Nucleus accumbens (tissue), 56 donors: ENCODE data around the gene P3H3.

Experiments
- DNase-seq, 56 donors: peaks; one replicate each; lab custom pipeline; 2025; lab: John Stamatoyannopoulos, UW

The P3H3 gene

DNA sequence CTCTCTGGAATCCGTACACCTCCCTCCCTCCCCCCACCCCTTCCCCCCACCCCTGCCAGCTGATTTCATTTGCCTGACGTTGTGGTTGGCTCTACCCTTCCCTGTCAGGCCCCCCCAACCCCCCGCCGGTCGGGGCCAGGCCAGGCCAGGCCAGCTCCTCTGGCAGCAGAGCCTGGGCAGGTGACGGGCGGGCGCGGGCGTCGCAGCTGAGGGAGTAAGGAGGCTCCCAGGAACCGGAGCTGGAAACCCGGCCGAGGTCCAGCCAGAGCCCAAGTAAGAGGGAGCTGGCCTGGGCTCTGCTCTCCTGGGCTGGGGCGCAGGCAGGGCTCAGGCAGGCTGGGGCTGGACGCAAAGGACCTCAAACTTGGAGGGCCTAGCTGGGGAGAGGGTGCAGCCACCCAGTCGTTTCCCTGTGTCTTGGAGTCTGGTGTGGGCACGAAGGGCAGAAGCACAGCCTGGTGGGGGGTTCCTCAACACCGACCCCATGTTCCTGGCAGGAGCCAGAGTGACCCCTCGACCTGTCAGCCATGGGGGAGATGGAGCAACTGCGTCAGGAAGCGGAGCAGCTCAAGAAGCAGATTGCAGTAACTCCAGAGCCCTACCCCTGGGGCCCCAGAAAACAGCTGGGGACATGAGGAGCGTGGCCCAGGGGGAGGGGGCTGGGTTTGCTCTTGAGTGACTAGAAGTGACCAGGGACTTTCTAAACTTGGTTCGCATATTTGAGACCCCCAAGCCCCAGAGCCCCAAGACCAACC lies 12.7 kb downstream of the P3H3 start, which contains the start of gene GNB3:
Gene GNB3, plus strand, starts transcription at position 165 of the 755 bp plus-strand sequence. Its CDS starts 363 bp downstream, at position 528.
- no peak for DNase-seq

GRCh38 chr12:6842075-6842474 lies 13.9 kb downstream of the P3H3 start:
- DNase-seq, result no peak

DNA sequence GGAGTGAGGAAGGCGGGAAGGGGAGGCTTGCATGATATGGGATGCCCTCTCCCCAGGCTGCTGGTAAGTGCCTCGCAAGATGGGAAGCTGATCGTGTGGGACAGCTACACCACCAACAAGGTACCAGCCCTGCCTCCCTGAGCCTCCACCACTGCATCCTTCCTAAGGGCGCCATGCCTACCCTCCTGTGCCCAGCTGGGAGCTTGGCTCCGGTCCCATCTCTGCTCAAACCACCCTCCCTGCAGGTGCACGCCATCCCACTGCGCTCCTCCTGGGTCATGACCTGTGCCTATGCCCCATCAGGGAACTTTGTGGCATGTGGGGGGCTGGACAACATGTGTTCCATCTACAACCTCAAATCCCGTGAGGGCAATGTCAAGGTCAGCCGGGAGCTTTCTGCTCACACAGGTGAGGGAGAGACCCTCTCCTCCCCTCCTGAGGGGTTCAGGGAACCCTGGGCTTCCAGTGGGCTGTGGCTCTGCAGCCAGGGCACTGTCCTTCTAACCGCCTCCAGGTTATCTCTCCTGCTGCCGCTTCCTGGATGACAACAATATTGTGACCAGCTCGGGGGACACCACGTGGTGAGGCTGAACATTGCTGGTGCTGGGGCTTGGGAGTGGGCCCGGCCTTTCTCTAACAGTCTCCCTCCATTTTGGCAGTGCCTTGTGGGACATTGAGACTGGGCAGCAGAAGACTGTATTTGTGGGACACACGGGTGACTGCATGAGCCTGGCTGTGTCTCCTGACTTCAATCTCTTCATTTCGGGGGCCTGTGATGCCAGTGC lies 15.1 kb downstream of the P3H3 start:
- DNase-seq, result no peak

- no peak for DNase-seq
Observed at GRCh38 chr12:6845395-6845794, 17.2 kb downstream of the P3H3 start.

DNA sequence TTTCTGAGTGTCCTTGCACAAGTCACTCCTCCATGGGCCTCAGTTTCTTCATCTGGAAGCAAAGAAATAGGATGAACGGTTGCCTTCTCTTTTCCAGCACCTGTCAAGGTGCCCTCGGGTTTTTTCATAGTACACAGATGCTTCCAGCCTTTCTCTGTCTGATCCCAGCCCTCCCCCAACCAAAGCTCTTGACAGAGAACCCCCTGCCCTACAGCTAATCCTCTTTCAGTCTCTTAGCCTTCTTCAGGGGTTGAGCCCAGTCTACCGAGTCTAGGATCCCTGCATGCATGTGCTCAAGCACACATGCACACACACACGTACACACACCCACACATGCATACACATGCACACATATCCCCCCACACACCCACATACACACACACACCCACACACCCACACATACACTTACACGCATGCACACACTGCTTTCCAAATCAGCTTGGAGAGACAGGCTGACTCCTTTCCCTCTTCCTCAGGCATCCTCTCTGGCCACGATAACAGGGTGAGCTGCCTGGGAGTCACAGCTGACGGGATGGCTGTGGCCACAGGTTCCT lies 18.2 kb downstream of the P3H3 start:
- no peak for DNase-seq

- DNase-seq, result no peak
Observed at GRCh38 chr12:6847676-6848075, 19.5 kb downstream of the P3H3 start.

DNA sequence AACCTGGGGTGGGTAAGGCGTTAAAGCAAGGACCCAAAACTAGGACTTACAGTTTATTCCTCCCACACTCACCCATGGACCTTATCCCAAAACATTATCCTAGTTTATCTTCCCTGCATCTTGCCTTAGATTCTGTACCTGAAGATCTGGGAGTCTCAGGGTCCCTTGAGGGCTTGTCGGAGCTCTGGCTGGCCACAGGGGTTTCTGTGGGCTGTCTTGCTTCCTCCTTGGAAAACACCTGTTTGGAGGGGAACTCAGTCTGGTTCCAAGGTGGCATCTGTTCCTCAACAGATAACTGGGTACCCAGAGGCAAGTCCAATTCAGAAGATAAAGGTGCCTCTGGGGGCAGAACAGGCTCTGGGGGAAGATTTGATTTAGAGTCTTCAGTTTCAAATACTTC lies 21.2 kb downstream of the P3H3 start:
- DNase-seq, result no peak

DNA sequence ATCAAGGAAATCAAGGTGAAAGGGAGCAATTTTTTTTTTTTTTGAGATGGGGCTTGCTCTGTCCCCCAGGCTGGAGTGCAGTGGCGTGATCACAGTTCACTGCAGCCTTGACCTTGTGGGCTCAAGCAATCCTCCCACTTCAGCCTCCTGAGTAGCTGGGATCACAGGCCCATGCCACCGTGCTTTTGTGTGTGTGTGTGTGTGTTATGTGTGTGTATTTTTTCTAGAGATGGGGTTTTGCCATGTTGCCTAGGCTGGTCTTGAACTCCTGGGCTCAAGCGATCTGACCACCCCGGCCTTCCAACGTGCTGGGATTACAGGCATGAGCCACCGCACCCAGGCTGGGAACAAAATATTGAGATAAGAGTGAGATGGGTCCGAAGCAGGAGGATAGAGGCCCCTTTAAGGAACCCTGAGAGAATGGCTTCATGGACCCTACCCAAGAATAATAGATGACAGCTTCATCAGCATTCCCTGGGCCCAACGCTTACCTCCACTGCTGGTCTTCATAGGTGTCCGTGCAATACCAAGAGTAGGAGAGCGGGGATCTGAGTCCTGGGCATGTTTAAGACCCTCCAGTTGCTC lies 21.9 kb downstream of the P3H3 start:
- DNase-seq, result no peak

DNA sequence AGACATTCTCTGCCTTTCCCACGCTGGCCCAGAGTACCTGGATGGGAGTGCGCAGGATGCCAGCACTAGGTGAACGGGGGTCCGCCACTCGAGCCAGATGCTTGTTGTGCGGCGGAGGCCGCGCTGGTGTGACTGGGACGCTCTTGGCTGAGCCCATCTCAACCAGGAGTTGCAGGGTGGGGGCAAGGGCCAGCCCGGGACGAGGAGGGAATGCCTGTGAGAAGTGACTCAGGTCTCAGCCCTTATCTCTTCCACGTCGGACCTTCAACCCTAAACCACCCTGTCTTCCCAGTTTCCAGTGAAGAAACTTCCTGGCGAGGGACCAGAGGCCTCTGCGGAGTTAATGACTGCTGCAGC lies 22.6 kb downstream of the P3H3 start:
- DNase-seq, result no peak

GRCh38 chr12:6851153-6851920 lies 23.1 kb downstream of the P3H3 start, which contains the start of gene CDCA3:
Gene CDCA3 (minus strand): TSS chr12:6851286. CDS start chr12:6850952, 334 bp downstream.
- peak; percentile 65 to 98 (median 89) for DNase-seq

GRCh38 chr12:6851921-6852650 lies 23.9 kb downstream of the P3H3 start, which contains the start of gene USP5:
Gene USP5 (plus strand): TSS chr12:6852150. CDS start chr12:6852180, 30 bp downstream.
- peak; percentile 98 to 100 (median 100) for DNase-seq

DNA sequence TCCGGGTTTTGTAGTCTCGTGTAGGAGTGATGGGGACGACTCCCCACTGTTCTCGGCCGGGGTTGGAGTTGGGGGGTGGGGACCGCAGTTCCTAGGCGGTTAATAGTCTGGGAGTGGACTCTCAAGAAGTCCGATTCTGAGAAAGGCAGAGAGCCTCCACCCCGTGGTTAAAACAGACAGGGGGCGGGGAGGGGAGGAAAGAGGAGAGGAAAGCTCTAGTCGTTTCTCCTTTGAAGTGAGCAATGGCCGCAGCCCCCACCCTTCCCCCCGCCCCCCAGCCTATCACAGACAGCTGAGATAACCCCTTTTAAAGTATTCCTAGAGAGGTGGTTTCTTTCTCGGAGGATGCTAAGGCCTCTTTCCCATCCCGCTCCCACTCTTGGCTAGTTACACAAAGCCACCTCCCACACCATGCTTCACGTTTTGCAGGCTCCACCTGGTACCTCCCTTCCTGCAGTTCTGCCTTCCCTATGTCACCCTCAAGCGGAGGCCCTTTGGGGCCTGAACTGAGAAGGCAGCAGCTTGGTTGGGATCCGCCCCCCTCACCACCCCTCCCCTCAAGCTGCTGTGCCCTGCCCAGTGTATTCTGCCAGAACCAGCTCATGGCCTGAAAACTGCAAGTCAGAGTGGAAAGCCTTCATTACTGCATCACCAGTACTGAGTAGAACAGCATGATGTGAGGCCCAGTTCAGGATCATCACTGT lies 24.6 kb downstream of the P3H3 start:
- peak in 45 of 56 donors; percentile 16 to 73 (median 52) for DNase-seq

- DNase-seq, result no peak
Observed at GRCh38 chr12:6853626-6854025, 25.4 kb downstream of the P3H3 start.

DNA sequence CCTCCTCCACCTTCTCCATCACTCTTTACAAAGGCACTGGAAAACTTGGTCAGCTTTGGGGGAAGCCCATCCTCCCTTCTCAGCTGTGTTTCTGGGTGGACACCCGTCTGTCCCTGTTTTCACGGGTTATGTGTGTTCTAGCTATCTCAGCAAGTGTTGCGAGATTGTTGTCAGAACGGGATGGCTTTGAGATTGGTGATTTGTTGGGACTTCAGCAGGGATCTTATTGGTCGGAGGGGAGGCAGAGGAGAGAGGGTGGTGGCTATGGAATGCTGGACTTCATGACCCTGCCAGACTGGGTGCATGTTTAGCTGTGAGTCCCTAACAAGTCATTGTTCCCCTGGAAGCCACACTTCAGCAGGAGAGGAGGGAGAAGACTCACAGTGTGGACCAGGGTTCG lies 25.8 kb downstream of the P3H3 start:
- DNase-seq, result no peak

- no peak for DNase-seq
Observed at GRCh38 chr12:6855322-6855721, 27.1 kb downstream of the P3H3 start.

GRCh38 chr12:6858799-6859198 lies 30.6 kb downstream of the P3H3 start:
- no peak for DNase-seq

GRCh38 chr12:6860116-6860515 lies 31.9 kb downstream of the P3H3 start:
- DNase-seq, result no peak

GRCh38 chr12:6860942-6861341 lies 32.7 kb downstream of the P3H3 start:
- DNase-seq, result no peak

- no peak for DNase-seq
Observed at GRCh38 chr12:6861391-6861790, 33.2 kb downstream of the P3H3 start.
